MCF 10A (cell line): ENCODE results near the gene MFSD6. TPM values are rescaled to one million over a fixed set of nuclear protein-coding genes. Genes with fewer than 3 reads are reported as not detected.
A peak's percentile ranks its signal among the peaks of the same experiment; 100 is the strongest.

Experiments used
- BruUV-seq: library from RNA; stranded (reverse); fragments of 400-500 nt; replicated peaks from 2 replicates; lab custom pipeline; 2021; lab: Mats Ljungman, UMichigan
- CTCF ChIA-PET: fragments of 300-600 bp; sonication (Branson Sonifier 250); formaldehyde crosslinking; extraction: SDS; loops from one replicate; lab custom pipeline; 2021; ENCODE audit warnings: antibody characterized with exemption, inconsistent platforms; lab: Yijun Ruan, JAX
- POLR2A ChIA-PET: fragments of 300-600, 350-650 bp; sonication (Branson Sonifier 250); formaldehyde crosslinking; extraction: SDS; loops from one replicate; lab custom pipeline; 2020; ENCODE audit warnings: antibody characterized with exemption, inconsistent platforms; lab: Yijun Ruan, JAX
- DNase-seq: peaks from one replicate; pipeline ENCODE4 v3.0.0-alpha.2; 2018; ENCODE audit not compliant: unreplicated experiment
- H3K27ac Mint-ChIP-seq: one replicate; pipeline ENCODE4 v1.8.0; 2022; ENCODE audit warnings: mild to moderate bottlenecking, low read depth, mixed read lengths; ENCODE audit not compliant: unreplicated experiment
- H3K27me3 Mint-ChIP-seq: one replicate; pipeline ENCODE4 v1.8.0; 2022; ENCODE audit warnings: mixed read lengths; ENCODE audit not compliant: insufficient read depth, unreplicated experiment
- H3K36me3 Mint-ChIP-seq: one replicate; pipeline ENCODE4 v1.8.0; 2022; ENCODE audit warnings: mild to moderate bottlenecking, moderate library complexity, mixed read lengths; ENCODE audit not compliant: insufficient read depth, unreplicated experiment
- H3K4me1 Mint-ChIP-seq: one replicate; pipeline ENCODE4 v1.8.0; 2022; ENCODE audit warnings: mixed read lengths; ENCODE audit not compliant: insufficient read depth, unreplicated experiment
- H3K4me3 Mint-ChIP-seq: one replicate; pipeline ENCODE4 v1.8.0; 2022; ENCODE audit warnings: mild to moderate bottlenecking, moderate library complexity, mixed read lengths; ENCODE audit not compliant: unreplicated experiment
- H3K9me3 Mint-ChIP-seq: one replicate; pipeline ENCODE4 v1.8.0; 2022; ENCODE audit warnings: mixed read lengths; ENCODE audit not compliant: unreplicated experiment
- CTCF ChIP-seq: fragments of 200-600 bp; IDR thresholded peaks from one replicate; pipeline ENCODE4 v1.8.0; 2022; ENCODE audit warnings: antibody characterized with exemption, mild to moderate bottlenecking; ENCODE audit not compliant: unreplicated experiment
- intact Hi-C: fragments of 100-400 bp; cut with micrococcal nuclease; formaldehyde crosslinking; loops from 2 replicates; pipeline ENCODE4 v1.14.1; 2022
- total RNA-seq: library from RNA; stranded (reverse); gene quantifications from 2 replicates; pipeline ENCODE4 v1.2.3, GENCODE V29; 2022

Gene MFSD6
- total RNA-seq, 1 experiment from 2014 or later = 19.7 TPM

GRCh38 chr2:190545555-190546385, 137.6 kb downstream of the MFSD6 start:
- Mint-ChIP-seq H3K36me3 (peaks cover 10% of the 10 kb centered on the region), H3K9me3 (peaks cover 14% of the 10 kb centered on the region), H3K27me3 (no peaks in the 10 kb centered on the region), H3K27ac (peak overlapping the region; percentile 94), H3K4me1 (peaks cover 32% of the 10 kb centered on the region), H3K4me3 (peak overlapping the region; percentile 63)
- intact Hi-C loops = no loop called here
- DNase-seq = no peak
- no peak for TF ChIP-seq CTCF
- no TSS peak for BruUV-seq
- POLR2A ChIA-PET = interaction anchor here (0.6 to 14.8 kb wide), 10 partner anchors 10 to 106 kb away, joined by 3 to 227 read pairs (median 6); partner anchors contain the start of genes NAB1 and NEMP2
- CTCF ChIA-PET = interaction anchor here (0.6 to 1.3 kb wide), 2 partner anchors 32 to 338 kb away, joined by 4 read pairs; no protein-coding TSS in a partner anchor

GRCh38 chr2:190546734-190547133, 138.6 kb downstream of the MFSD6 start:
- CTCF ChIA-PET = interaction anchor here (0.6 to 1.6 kb wide), 3 partner anchors 134 to 456 kb away, joined by 3 to 5 read pairs (median 3); no protein-coding TSS in a partner anchor
- no peak for DNase-seq
- intact Hi-C loops = no loop called here
- POLR2A ChIA-PET = interaction anchor here (0.7 to 14.8 kb wide), 7 partner anchors 9 to 105 kb away, joined by 3 to 227 read pairs (median 6); partner anchors contain the start of gene NEMP2
- no TSS peak for BruUV-seq
- Mint-ChIP-seq H3K4me3 (no peak overlapping the region), H3K27ac (peak overlapping the region; percentile 94), H3K9me3 (peaks cover 4% of the 10 kb centered on the region), H3K4me1 (peaks cover 34% of the 10 kb centered on the region), H3K36me3 (peaks cover 15% of the 10 kb centered on the region), H3K27me3 (no peaks in the 10 kb centered on the region)
- no peak for TF ChIP-seq CTCF

- POLR2A ChIA-PET = interaction anchor here (0.6 to 14.8 kb wide), 13 partner anchors 11 to 334 kb away, joined by 3 to 227 read pairs (median 6); partner anchors contain the start of gene NEMP2
- Mint-ChIP-seq H3K27me3 (no peaks in the 10 kb centered on the region), H3K9me3 (no peaks in the 10 kb centered on the region), H3K4me3 (no peak overlapping the region), H3K4me1 (peaks cover 40% of the 10 kb centered on the region), H3K27ac (peak overlapping the region; percentile 80), H3K36me3 (peaks cover 16% of the 10 kb centered on the region)
- no TSS peak for BruUV-seq
- no peak for TF ChIP-seq CTCF
- intact Hi-C loops = no loop called here
- CTCF ChIA-PET = interaction anchor here (0.6 to 1.6 kb wide), 4 partner anchors 19 to 133 kb away, joined by 3 to 7 read pairs (median 4); no protein-coding TSS in a partner anchor
- DNase-seq = peak; percentile 71
Observed at GRCh38 chr2:190547886-190548285, 139.7 kb downstream of the MFSD6 start.

- peaks cover 9% of the 10 kb centered on the region for H3K36me3 Mint-ChIP-seq
- POLR2A ChIA-PET = interaction anchor here (1.1 to 14.8 kb wide), 5 partner anchors 16 to 95 kb away, joined by 3 to 227 read pairs (median 4); partner anchors contain the start of gene NEMP2
Observed at GRCh38 chr2:190550137-190550536, 142.0 kb downstream of the MFSD6 start.

More at GRCh38 chr2:190550137-190550536, 142.0 kb downstream of the MFSD6 start:
- H3K27ac Mint-ChIP-seq = no peak overlapping the region
- DNase-seq = no peak
- H3K9me3 Mint-ChIP-seq = peaks cover 1% of the 10 kb centered on the region
- intact Hi-C loops = no loop called here
- H3K4me1 Mint-ChIP-seq = peaks cover 37% of the 10 kb centered on the region
- no peak for TF ChIP-seq CTCF
- CTCF ChIA-PET = interaction anchor here (0.5 to 1.5 kb wide), 5 partner anchors 12 to 231 kb away, joined by 3 to 5 read pairs (median 3); no protein-coding TSS in a partner anchor
- no peak overlapping the region for H3K4me3 Mint-ChIP-seq
- H3K27me3 Mint-ChIP-seq = no peaks in the 10 kb centered on the region
- BruUV-seq = no TSS peak
